Skeletal muscle cell (primary cell): ENCODE measurements around the gene SPRR1A.
"Not testable (repeated sequence)": the region's sequence is repeated elsewhere in the genome, so short reads cannot be mapped to it uniquely, and the experiment has no call there.

Experiments
- DNase-seq: peaks from one replicate; pipeline ENCODE4 v3.0.0-alpha.2; 2010; ENCODE audit warnings: low read depth
- H3K4me3 ChIP-seq: 2 replicates; pipeline ENCODE4 v1.5.1; 2011; ENCODE audit warnings: low read depth, mild to moderate bottlenecking, control low read depth, low read length, moderate library complexity

Gene SPRR1A

GRCh38 chr1:153022340-153022739 is 38.5 kb downstream of the SPRR1A start:
- not testable (repeated sequence) for DNase-seq

GRCh38 chr1:153023109-153023508 is 39.2 kb downstream of the SPRR1A start:
- no peak overlapping the region for H3K4me3 ChIP-seq
- no peak for DNase-seq

More at GRCh38 chr1:153022340-153022739, 38.5 kb downstream of the SPRR1A start:
- not testable (repeated sequence) for H3K4me3 ChIP-seq

GRCh38 chr1:153024413-153024812 is 40.5 kb downstream of the SPRR1A start:
- no peak overlapping the region for H3K4me3 ChIP-seq
- DNase-seq, result no peak

- DNase-seq, result no peak
- no peak overlapping the region for H3K4me3 ChIP-seq
Measured at GRCh38 chr1:153025797-153026196, 41.9 kb downstream of the SPRR1A start.

GRCh38 chr1:153028766-153029165 is 44.9 kb downstream of the SPRR1A start:
- DNase-seq, result no peak
- no peak overlapping the region for H3K4me3 ChIP-seq

GRCh38 chr1:153030895-153031294 is 47.0 kb downstream of the SPRR1A start, which contains the start of gene SPRR1B:
SPRR1B (plus strand) TSS chr1:153031203; CDS start chr1:153032346, 1,143 bp downstream.
- DNase-seq, result no peak
- no peak within 1 kb of the TSS for H3K4me3 ChIP-seq

- no peak overlapping the region for H3K4me3 ChIP-seq
- DNase-seq, result no peak
Measured at GRCh38 chr1:153032073-153032472, 48.2 kb downstream of the SPRR1A start.

- no peak overlapping the region for H3K4me3 ChIP-seq
- DNase-seq, result peak; percentile 11
Measured at GRCh38 chr1:153032677-153033308, 48.9 kb downstream of the SPRR1A start.

GRCh38 chr1:153035211-153035610 is 51.3 kb downstream of the SPRR1A start:
- DNase-seq, result no peak
- no peak overlapping the region for H3K4me3 ChIP-seq
